GM18507 (cell line): ENCODE measurements around the gene DAPK1.

ENCODE experiments used
- DNase-seq: peaks from one replicate; pipeline ENCODE4 v3.0.0; 2011; ENCODE audit warnings: low read depth; ENCODE audit not compliant: insufficient read length; ENCODE audit errors: extremely low spot score
- FAIRE-seq: peaks from 2 replicates; lab custom pipeline; 2011; peaks lifted over from hg19 to GRCh38; lab: Jason Lieb, UNC

Gene DAPK1

GRCh38 chr9:87584326-87584725, 86.7 kb downstream of the DAPK1 start:
- no peak for FAIRE-seq
- DNase-seq = no peak

- DNase-seq = no peak
- FAIRE-seq = no peak
Observed at GRCh38 chr9:87585123-87585855, 87.6 kb downstream of the DAPK1 start.

DNA sequence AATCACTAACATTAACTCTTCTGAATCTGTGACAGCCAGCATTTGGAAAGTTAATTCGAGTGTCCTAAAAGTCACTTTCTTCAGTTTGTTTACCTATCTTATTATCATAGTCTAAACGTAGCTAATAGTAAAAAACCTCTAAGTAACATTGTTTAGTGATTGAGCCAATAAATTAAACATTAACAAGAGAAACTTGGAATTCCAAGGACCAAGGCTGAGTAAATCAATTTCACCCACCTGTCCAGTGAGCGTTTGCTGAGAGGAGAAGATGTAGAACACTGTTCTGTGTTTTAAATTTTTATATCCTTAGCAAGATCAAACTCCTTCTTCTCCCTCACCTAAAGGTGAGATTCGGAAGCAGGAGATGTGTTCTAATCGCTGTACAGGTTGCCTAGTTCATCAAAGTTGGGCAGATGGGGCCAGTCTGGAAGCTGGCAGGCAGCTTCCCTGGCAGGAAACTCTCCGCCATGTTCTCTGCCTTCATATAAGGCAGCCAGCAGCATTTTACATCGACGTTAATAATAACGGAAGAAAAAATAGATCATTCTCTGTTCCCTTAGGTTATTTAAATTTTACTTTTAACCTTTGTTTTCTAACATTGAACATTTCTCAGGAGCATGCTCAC, 89.2 kb downstream of the DAPK1 start:
- no peak for FAIRE-seq
- no peak for DNase-seq

- DNase-seq (no peak), FAIRE-seq (no peak)
Observed at GRCh38 chr9:87587356-87587745, 89.7 kb downstream of the DAPK1 start.

GRCh38 chr9:87587864-87588263, 90.2 kb downstream of the DAPK1 start:
- FAIRE-seq = no peak
- no peak for DNase-seq

- no peak for FAIRE-seq
- no peak for DNase-seq
Observed at GRCh38 chr9:87588339-87588738, 90.7 kb downstream of the DAPK1 start.

DNA sequence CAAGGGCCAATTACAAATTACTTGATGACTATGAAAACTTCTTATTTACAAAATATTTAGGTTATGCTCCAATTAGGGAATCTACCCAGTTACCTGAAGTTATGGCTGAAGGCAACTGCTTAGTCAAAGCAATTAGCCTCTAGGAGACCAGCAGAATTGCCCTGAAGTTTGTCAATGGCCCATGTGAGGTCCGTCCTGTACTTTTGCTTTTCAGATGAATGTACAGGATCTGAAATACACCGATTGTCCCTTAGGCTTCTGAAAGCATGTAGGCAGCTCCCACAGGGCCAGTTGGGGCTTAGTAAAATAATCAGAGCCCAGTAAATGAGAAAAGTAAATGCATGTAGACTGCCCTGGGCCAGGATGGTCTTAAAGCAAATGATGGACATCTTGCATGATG, 93.3 kb downstream of the DAPK1 start:
- FAIRE-seq = no peak

DNA sequence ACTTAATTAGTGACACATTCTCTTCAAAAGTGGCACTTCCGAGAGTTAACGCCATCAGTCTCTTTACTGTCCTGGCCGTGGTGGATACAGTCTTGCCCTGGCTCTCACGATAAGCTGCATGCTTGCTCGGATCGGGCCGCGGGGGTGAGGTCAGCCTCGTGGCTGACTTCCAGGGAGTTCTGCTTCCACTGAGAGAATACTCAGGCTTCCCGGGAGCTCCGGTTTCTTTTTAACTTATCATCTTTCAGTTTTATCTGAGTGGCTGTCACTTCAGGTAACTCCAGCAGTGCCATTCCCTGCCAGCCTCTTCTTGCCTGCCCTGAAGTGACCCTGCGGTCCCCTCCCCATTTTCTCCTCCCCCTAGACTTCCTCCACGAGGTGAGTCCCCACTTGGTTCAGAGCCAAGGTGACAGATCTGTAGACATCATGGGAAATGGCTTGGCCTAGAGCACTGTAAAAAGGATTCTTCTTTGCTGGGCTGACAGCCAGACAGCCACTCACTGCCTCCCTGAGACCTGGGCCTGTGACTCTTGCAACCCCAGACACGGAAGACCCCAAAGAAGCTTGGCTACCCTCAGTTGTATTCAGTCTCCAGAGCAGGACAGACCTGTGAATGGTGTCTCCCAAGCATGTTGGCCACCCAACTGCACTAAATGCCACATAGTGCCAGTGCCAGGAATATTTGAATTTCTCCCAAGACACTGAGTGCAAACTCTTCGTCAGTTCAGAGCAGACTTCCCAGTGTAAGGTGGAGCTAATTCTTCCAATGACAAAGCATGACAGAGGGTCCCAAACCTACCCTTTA, 95.1 kb downstream of the DAPK1 start:
- no peak for DNase-seq

More for the DNA sequence above, 93.3 kb downstream of the DAPK1 start:
- DNase-seq = no peak

DNA sequence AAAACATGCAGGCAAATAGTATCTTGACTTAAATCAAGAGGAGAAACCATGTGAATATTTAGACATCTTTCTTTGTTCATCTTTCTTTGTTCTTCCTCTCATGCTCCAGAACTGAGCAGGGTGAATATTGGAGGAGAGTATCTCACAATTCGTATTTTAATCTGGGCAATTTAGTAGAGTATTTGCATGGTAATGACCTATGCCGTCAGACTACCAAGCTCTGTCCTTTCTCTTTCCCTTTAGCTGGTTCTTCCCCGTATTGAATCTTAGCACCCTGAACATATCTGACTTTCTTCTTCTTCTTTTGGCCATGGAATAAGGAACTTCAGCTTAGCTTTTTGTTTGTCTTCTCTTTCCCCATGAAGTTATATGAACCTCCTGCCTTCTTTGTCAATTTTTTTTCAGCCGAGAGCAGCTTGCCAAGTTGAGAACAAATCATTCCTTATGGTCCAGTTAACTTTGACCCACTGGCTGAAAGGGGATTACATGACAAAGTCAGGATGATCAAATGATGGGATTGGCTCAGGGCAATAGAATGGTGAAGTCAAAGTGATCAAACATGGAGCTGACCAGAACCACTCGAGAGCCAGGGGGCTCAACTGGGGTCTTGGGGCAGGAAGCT, 95.8 kb downstream of the DAPK1 start:
- FAIRE-seq (no peak), DNase-seq (no peak)

More for the DNA sequence above, 95.1 kb downstream of the DAPK1 start:
- FAIRE-seq = no peak

DNA sequence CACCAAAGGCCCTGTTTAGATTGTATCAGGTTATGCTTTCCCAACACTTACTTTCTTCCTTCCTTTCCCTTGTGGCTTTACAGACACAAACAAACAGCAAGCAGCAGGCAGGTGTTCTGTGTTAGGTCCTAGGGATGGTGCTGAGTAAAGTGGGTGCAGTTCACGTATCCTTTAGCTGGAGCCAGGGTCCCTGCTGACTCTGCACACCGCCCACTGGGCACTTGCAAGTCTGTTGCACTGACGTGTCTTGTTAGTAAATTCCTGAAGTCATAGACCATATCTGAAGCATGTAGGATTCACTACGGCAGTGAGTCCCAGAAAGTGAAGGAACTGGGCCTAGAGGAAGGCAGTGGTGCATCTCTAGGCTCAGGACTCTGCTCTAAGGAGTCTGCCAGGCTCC, 96.5 kb downstream of the DAPK1 start:
- DNase-seq (no peak), FAIRE-seq (no peak)

- no peak for FAIRE-seq
Observed at GRCh38 chr9:87594662-87595061, 97.0 kb downstream of the DAPK1 start.

DNA sequence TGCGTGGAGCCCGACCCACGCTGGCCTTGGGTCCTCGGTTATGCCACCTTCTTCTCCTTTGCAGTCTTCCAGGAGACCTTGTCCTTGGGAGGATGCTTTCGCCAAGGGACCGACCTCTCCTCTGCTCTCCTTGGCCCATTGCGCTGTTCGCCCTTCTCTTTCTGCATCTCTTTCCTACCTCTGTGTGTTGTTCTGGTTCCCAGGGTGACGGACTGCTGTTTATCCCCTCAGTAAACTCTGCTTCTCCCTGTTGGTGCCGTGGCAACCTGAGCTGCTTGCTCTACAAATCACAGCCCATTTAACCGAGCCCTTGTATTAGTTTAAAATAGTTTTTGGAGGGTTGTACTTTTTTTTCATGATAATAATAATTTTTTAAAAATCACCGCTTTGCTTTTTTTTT, 97.9 kb downstream of the DAPK1 start:
- FAIRE-seq = no peak

More at GRCh38 chr9:87594662-87595061, 97.0 kb downstream of the DAPK1 start:
- DNase-seq = no peak

DNA sequence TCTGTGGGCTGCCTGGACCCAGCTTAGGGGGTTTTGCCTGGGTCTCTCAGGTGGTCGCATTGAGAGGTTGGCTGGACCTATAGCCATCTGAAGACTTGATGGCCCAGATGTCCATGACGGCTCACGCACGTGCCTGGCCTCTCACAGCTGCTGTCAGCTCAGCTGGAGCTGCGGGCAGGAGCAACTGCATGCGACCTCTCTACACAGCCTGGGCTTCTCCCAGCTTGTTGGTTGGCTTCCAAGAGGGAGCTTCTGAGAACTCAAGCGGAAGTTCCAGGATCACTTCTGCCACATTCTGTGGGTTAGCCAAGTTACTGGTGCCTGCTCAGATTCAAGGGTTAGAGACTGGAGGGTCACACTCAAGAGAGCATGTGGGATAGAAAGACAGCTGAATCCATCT, 99.2 kb downstream of the DAPK1 start:
- FAIRE-seq = no peak
- no peak for DNase-seq

More for the DNA sequence above, 97.9 kb downstream of the DAPK1 start:
- no peak for DNase-seq

GRCh38 chr9:87597710-87598443, 100.2 kb downstream of the DAPK1 start:
- FAIRE-seq (no peak), DNase-seq (no peak)

GRCh38 chr9:87599901-87600610, 102.4 kb downstream of the DAPK1 start:
- DNase-seq = no peak

DNA sequence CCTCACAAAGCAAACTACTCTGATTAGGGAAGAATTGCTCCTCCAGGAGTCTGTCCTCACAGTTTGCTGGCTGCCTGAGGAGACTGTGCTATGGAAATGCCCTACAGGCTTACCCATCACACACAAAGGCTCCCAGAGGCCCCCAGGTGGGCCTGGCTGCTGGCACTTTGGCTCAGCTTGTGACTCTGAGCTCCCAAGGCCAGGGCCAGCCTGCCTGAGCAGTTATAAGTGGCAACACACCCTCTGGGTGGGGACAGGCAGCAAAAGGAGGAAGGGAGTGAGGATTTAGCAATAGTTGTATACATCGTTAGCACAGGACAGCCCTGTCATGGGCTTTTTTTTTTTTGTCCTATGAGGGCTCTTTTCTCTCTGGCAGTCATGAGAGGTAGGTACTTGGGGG, 103.5 kb downstream of the DAPK1 start:
- FAIRE-seq = no peak
- DNase-seq = no peak

More at GRCh38 chr9:87599901-87600610, 102.4 kb downstream of the DAPK1 start:
- FAIRE-seq = no peak

GRCh38 chr9:87601595-87601994, 103.9 kb downstream of the DAPK1 start:
- DNase-seq = no peak

GRCh38 chr9:87602933-87603643, 105.4 kb downstream of the DAPK1 start:
- FAIRE-seq (no peak), DNase-seq (no peak)

More at GRCh38 chr9:87601595-87601994, 103.9 kb downstream of the DAPK1 start:
- no peak for FAIRE-seq
